ENCODE results near the gene CALN1. TPM values are rescaled to one million over a fixed set of nuclear protein-coding genes. Genes with fewer than 3 reads are reported as not detected.

Gene CALN1
- total RNA-seq, 1 donor from 2014 or later: not detected

GRCh38 chr7:71987200-71987767 is 424.9 kb downstream of the CALN1 start:
- Histone ChIP-seq H3K4me1 (ENCODE audit: insufficient read depth, low read length) (no peaks in the 10 kb centered on the region), H3K9ac (ENCODE audit: low read length) (no peak overlapping the region), H3K4me2 (ENCODE audit: low read length) (no peak overlapping the region), H3K27ac (ENCODE audit: low read depth, low read length) (no peak overlapping the region), H4K20me1 (ENCODE audit: insufficient read depth, low read length) (no peaks in the 10 kb centered on the region), H3K79me2 (ENCODE audit: insufficient read depth, low read length) (no peaks in the 10 kb centered on the region), H3K4me3 (ENCODE audit: insufficient read depth, low read depth, low read length) (no peak overlapping the region), H3K36me3 (ENCODE audit: insufficient read depth, low read length) (no peaks in the 10 kb centered on the region), H3K9me3 (ENCODE audit: insufficient read depth, low read depth, low read length) (peaks cover 20% of the 10 kb centered on the region), H3K27me3 (ENCODE audit: insufficient read depth, low read length) (no peaks in the 10 kb centered on the region), H2AFZ (ENCODE audit: low read depth, low read length) (no peak overlapping the region)
- no peaks in the 10 kb centered on the region for H3K4me1 Mint-ChIP-seq (ENCODE audit: low read depth, unreplicated experiment)
- DNase-seq (ENCODE audit: low read depth): no peak
- no peak overlapping the region for H3K27ac Mint-ChIP-seq (ENCODE audit: unreplicated experiment)
- no peak for FAIRE-seq
- TF ChIP-seq EZH2 (IDR thresholded peaks at IDR 0.05; ENCODE audit: insufficient read depth, low read length): no peak
- no peaks in the 10 kb centered on the region for H3K9me3 Mint-ChIP-seq (ENCODE audit: unreplicated experiment)
- no peaks in the 10 kb centered on the region for H3K36me3 Mint-ChIP-seq (ENCODE audit: low read depth, unreplicated experiment)
- peaks cover 6% of the 10 kb centered on the region for H3K27me3 Mint-ChIP-seq (ENCODE audit: low read depth, unreplicated experiment)
- H3K4me3 Mint-ChIP-seq (ENCODE audit: unreplicated experiment): no peak overlapping the region

GRCh38 chr7:71984348-71984747 is 427.8 kb downstream of the CALN1 start:
- Histone ChIP-seq H3K4me3 (ENCODE audit: insufficient read depth, low read depth, low read length) (no peak overlapping the region), H3K79me2 (ENCODE audit: insufficient read depth, low read length) (no peaks in the 10 kb centered on the region), H3K27me3 (ENCODE audit: insufficient read depth, low read length) (no peaks in the 10 kb centered on the region), H3K9me3 (ENCODE audit: insufficient read depth, low read depth, low read length) (peaks cover 20% of the 10 kb centered on the region), H4K20me1 (ENCODE audit: insufficient read depth, low read length) (no peaks in the 10 kb centered on the region), H3K36me3 (ENCODE audit: insufficient read depth, low read length) (no peaks in the 10 kb centered on the region), H3K4me2 (ENCODE audit: low read length) (no peak overlapping the region), H3K4me1 (ENCODE audit: insufficient read depth, low read length) (no peaks in the 10 kb centered on the region), H2AFZ (ENCODE audit: low read depth, low read length) (no peak overlapping the region), H3K27ac (ENCODE audit: low read depth, low read length) (no peak overlapping the region), H3K9ac (ENCODE audit: low read length) (no peak overlapping the region)
- FAIRE-seq: no peak
- no peak for DNase-seq (ENCODE audit: low read depth)
- no peaks in the 10 kb centered on the region for H3K36me3 Mint-ChIP-seq (ENCODE audit: low read depth, unreplicated experiment)
- no peaks in the 10 kb centered on the region for H3K4me1 Mint-ChIP-seq (ENCODE audit: low read depth, unreplicated experiment)
- TF ChIP-seq EZH2 (IDR thresholded peaks at IDR 0.05; ENCODE audit: insufficient read depth, low read length) (no peak), CTCF (IDR thresholded peaks at IDR 0.05; ENCODE audit: insufficient read depth, low read depth, low read length) (no peak)
- no peak overlapping the region for H3K4me3 Mint-ChIP-seq (ENCODE audit: unreplicated experiment)
- no peak overlapping the region for H3K27ac Mint-ChIP-seq (ENCODE audit: unreplicated experiment)
- H3K9me3 Mint-ChIP-seq (ENCODE audit: unreplicated experiment): no peaks in the 10 kb centered on the region
- peaks cover 6% of the 10 kb centered on the region for H3K27me3 Mint-ChIP-seq (ENCODE audit: low read depth, unreplicated experiment)

- no peak overlapping the region for H3K27ac Mint-ChIP-seq (ENCODE audit: unreplicated experiment)
- FAIRE-seq (no peak), DNase-seq (ENCODE audit: low read depth) (no peak)
Measured at GRCh38 chr7:71982851-71983250, 429.3 kb downstream of the CALN1 start.

More at GRCh38 chr7:71982851-71983250, 429.3 kb downstream of the CALN1 start:
- Histone ChIP-seq H4K20me1 (ENCODE audit: insufficient read depth, low read length) (no peaks in the 10 kb centered on the region), H3K27me3 (ENCODE audit: insufficient read depth, low read length) (no peaks in the 10 kb centered on the region), H3K4me2 (ENCODE audit: low read length) (no peak overlapping the region), H2AFZ (ENCODE audit: low read depth, low read length) (no peak overlapping the region), H3K27ac (ENCODE audit: low read depth, low read length) (no peak overlapping the region), H3K4me3 (ENCODE audit: insufficient read depth, low read depth, low read length) (no peak overlapping the region), H3K36me3 (ENCODE audit: insufficient read depth, low read length) (no peaks in the 10 kb centered on the region), H3K79me2 (ENCODE audit: insufficient read depth, low read length) (no peaks in the 10 kb centered on the region), H3K9ac (ENCODE audit: low read length) (no peak overlapping the region), H3K4me1 (ENCODE audit: insufficient read depth, low read length) (no peaks in the 10 kb centered on the region), H3K9me3 (ENCODE audit: insufficient read depth, low read depth, low read length) (peaks cover 13% of the 10 kb centered on the region)
- H3K4me3 Mint-ChIP-seq (ENCODE audit: unreplicated experiment): no peak overlapping the region
- H3K36me3 Mint-ChIP-seq (ENCODE audit: low read depth, unreplicated experiment): no peaks in the 10 kb centered on the region
- TF ChIP-seq CTCF (IDR thresholded peaks at IDR 0.05; ENCODE audit: insufficient read depth, low read depth, low read length) (no peak), EZH2 (IDR thresholded peaks at IDR 0.05; ENCODE audit: insufficient read depth, low read length) (no peak)
- H3K4me1 Mint-ChIP-seq (ENCODE audit: low read depth, unreplicated experiment): no peaks in the 10 kb centered on the region
- H3K27me3 Mint-ChIP-seq (ENCODE audit: low read depth, unreplicated experiment): peaks cover 6% of the 10 kb centered on the region
- no peaks in the 10 kb centered on the region for H3K9me3 Mint-ChIP-seq (ENCODE audit: unreplicated experiment)

Measured in astrocyte (in vitro differentiated cells and primary cell).